RWPE1 (cell line): ENCODE data around the gene OR5K1.

Source experiments
- CTCF ChIA-PET: fragments of 350-600 bp; sonication (Branson Sonifier 250); formaldehyde crosslinking; extraction: SDS; loops from one replicate; lab custom pipeline; 2021; lab: Yijun Ruan, JAX
- POLR2A ChIA-PET: fragments of 400-600 bp; formaldehyde crosslinking; extraction: SDS; loops from one replicate; lab custom pipeline; 2020; ENCODE audit warnings: antibody characterized with exemption; ENCODE audit not compliant: low non-redundant PET; lab: Yijun Ruan, JAX
- DNase-seq: peaks from one replicate; pipeline ENCODE4 v3.0.0; 2012; ENCODE audit warnings: low spot score
- H3K27ac ChIP-seq: fragments of 450-650 bp; 2 replicates; pipeline ENCODE4 v1.5.1; 2017
- CTCF ChIP-seq: fragments of 450-650 bp; conservative IDR thresholded peaks from 2 replicates; pipeline ENCODE4 v1.5.1; 2017; ENCODE audit warnings: low read depth, mild to moderate bottlenecking

Gene OR5K1

GRCh38 chr3:98449606-98450193, 13.3 kb upstream of the OR5K1 start:
- DNase-seq = no peak
- TF ChIP-seq CTCF = no peak
- CTCF ChIA-PET = no interaction called here

GRCh38 chr3:98450372-98450771, 12.6 kb upstream of the OR5K1 start:
- TF ChIP-seq CTCF = no peak
- CTCF ChIA-PET = no interaction called here
- POLR2A ChIA-PET = no interaction called here
- DNase-seq = no peak
- no peak overlapping the region for H3K27ac ChIP-seq

More at GRCh38 chr3:98449606-98450193, 13.3 kb upstream of the OR5K1 start:
- no peak overlapping the region for H3K27ac ChIP-seq
- POLR2A ChIA-PET = no interaction called here

GRCh38 chr3:98453827-98454226, 9.2 kb upstream of the OR5K1 start:
- ChIA-PET CTCF (no interaction called here), POLR2A (no interaction called here)
- no peak overlapping the region for H3K27ac ChIP-seq
- DNase-seq = no peak
- TF ChIP-seq CTCF = no peak

- no peak for TF ChIP-seq CTCF
- CTCF ChIA-PET = no interaction called here
- peak; percentile 8 for DNase-seq
- H3K27ac ChIP-seq = no peak overlapping the region
- POLR2A ChIA-PET = no interaction called here
Observed at GRCh38 chr3:98454929-98455328, 8.1 kb upstream of the OR5K1 start.

GRCh38 chr3:98457543-98457942, 5.5 kb upstream of the OR5K1 start:
- no peak overlapping the region for H3K27ac ChIP-seq
- DNase-seq = no peak
- CTCF ChIA-PET = no interaction called here
- TF ChIP-seq CTCF = no peak
- POLR2A ChIA-PET = no interaction called here

- no peak for TF ChIP-seq CTCF
- CTCF ChIA-PET = no interaction called here
Observed at GRCh38 chr3:98460220-98460619, 2.8 kb upstream of the OR5K1 start.

More at GRCh38 chr3:98460220-98460619, 2.8 kb upstream of the OR5K1 start:
- no peak overlapping the region for H3K27ac ChIP-seq
- POLR2A ChIA-PET = no interaction called here
- DNase-seq = no peak
